ENCODE results near the gene RASSF7. TPM values are rescaled to one million over a fixed set of nuclear protein-coding genes. Genes with fewer than 3 reads are reported as not detected.
A peak's percentile ranks its signal among the peaks of the same experiment; 100 is the strongest.

The RASSF7 gene
- total and polyA plus RNA-seq, 9 donors: 4.7 to 163 (median 9.4) TPM; not detected in 1

DNA sequence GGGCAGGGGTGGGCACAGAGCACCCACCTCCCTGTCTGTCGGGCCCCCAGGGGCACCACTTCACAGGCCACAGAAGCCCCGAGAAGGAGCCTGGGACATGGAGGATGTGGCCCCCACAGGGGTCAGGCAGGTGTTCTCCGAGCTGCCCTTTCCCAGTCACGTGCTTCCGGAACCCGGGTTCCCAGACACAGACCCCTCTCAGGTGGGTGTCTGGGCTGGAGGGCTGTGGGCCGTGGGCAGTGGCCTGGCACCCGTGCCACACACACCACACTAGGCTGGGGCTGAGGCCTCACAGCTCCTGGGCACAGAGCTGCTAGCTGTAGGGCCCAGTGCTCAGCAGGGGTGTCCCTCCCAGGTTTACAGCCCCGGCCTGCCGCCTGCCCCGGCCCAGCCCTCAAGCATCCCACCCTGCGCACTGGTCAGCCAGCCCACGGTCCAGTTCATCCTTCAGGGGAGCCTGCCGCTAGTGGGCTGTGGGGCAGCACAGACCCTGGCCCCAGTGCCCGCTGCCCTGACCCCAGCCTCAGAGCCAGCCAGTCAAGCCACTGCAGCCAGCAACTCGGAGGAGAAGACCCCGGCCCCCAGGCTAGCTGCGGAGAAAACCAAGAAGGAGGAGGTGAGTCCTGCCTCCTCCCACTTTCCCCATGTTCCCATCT is 49.5 kb downstream of the RASSF7 start:
- DNase-seq: peak in 2 of 5 donors; percentile 24 to 25
- intact Hi-C loops (cut with DNase I): loop anchor here in 1 of 4 donors (10.0 kb wide), 1 partner anchor 65 kb away; no protein-coding TSS in a partner anchor
- 90 to 92% (median 91%) methylated on average over 18 of the region's 18 CpGs for WGBS, 3 donors

DNA sequence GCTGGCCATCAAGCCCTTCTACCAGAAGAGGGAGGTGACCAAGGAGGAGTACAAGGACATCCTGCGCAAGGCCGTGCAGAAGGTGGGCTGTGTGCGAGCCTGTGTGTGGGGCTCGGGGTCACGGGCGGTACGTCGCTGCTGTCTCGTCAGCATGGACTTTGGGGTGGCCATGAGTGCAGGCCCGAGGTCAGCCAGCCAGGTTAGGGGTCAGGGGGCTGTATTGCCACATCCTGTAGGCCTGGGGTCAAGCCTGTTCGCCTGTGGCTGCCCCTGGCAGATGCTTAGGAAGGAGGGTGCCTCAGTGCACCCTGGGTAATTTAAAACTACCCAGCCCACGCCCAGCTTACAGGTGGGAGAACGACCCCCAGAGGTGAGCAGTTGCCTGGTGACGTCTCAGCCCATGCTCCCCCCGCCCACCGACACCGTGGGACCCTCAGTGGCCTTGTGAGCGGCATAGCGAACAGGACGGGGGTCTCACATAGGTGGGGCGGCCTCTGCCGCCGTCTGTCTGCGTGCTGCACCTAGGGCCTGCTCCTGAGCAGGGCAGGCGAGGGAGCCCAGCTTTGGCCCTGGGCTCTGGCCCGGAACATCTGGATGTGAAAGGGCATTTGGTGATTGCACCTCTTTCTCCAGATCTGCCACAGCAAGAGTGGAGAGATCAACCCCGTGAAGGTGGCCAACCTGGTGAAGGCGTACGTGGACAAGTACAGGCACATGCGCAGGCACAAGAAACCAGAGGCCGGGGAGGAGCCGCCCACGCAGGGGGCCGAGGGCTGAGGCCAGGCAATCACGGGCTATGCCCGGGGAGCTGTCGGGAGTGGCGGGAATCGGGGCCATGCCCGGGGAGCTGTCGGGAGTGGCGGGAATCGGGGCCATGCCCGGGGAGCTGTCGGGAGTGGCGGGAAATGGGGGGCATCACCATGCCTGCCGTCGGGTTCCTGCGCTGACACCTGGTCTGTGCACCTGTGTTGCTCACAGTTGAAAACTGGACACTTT is 50.5 kb downstream of the RASSF7 start:
- Histone ChIP-seq H3K27ac (no peak overlapping the region), H3K4me3 (no peak overlapping the region), H3K36me3 (no peaks in the 10 kb centered on the region), H3K9me3 (no peaks in the 10 kb centered on the region), H3K4me1 (ENCODE audit: insufficient read depth) (peaks cover 8% of the 10 kb centered on the region), H3K27me3 (no peaks in the 10 kb centered on the region)
- TF ChIP-seq POLR2A (IDR thresholded peaks at IDR 0.05): no peak
- DNase-seq: peak in 1 of 5 donors; percentile 31
- 79 to 87% (median 81%) methylated on average over 47 to 49 of the region's 49 CpGs for WGBS, 3 donors
- intact Hi-C loops (cut with DNase I): loop anchor here in 1 of 4 donors (10.0 kb wide), 1 partner anchor 64 kb away; no protein-coding TSS in a partner anchor

More for the DNA sequence above, 49.5 kb downstream of the RASSF7 start:
- H3K27ac ChIP-seq: no peak overlapping the region
- no peaks in the 10 kb centered on the region for H3K9me3 ChIP-seq
- peaks cover 4% of the 10 kb centered on the region for H3K4me1 ChIP-seq (ENCODE audit: insufficient read depth)
- TF ChIP-seq CTCF (IDR thresholded peaks at IDR 0.05) (no peak), POLR2A (IDR thresholded peaks at IDR 0.05) (no peak), EP300 (IDR thresholded peaks at IDR 0.05) (no peak)
- no peak overlapping the region for H3K4me3 ChIP-seq
- no peaks in the 10 kb centered on the region for H3K36me3 ChIP-seq
- no peaks in the 10 kb centered on the region for H3K27me3 ChIP-seq

GRCh38 chr11:612201-612960 is 51.6 kb downstream of the RASSF7 start:
- no peak overlapping the region for H3K4me3 ChIP-seq
- H3K4me1 ChIP-seq (ENCODE audit: insufficient read depth): peaks cover 8% of the 10 kb centered on the region
- no peaks in the 10 kb centered on the region for H3K27me3 ChIP-seq
- no peaks in the 10 kb centered on the region for H3K9me3 ChIP-seq
- H3K36me3 ChIP-seq: no peaks in the 10 kb centered on the region
- intact Hi-C loops (cut with DNase I): loop anchor here in 1 of 4 donors (10.0 kb wide), 1 partner anchor 62 kb away; no protein-coding TSS in a partner anchor
- peak in 2 of 5 donors; percentile 44 to 47 for DNase-seq
- H3K27ac ChIP-seq: no peak overlapping the region
- no peak for TF ChIP-seq CTCF (IDR thresholded peaks at IDR 0.05)
- no peak for TF ChIP-seq EP300 (IDR thresholded peaks at IDR 0.05)
- no peak for TF ChIP-seq POLR2A (IDR thresholded peaks at IDR 0.05)
- 69 to 75% (median 71%) methylated on average over 27 of the region's 27 CpGs for WGBS, 3 donors

- Histone ChIP-seq H3K4me1 (ENCODE audit: insufficient read depth) (peaks cover 8% of the 10 kb centered on the region), H3K27me3 (no peaks in the 10 kb centered on the region), H3K36me3 (no peaks in the 10 kb centered on the region), H3K4me3 (no peak overlapping the region), H3K9me3 (no peaks in the 10 kb centered on the region), H3K27ac (no peak overlapping the region)
- TF ChIP-seq CTCF (IDR thresholded peaks at IDR 0.05): no peak
- no peak for TF ChIP-seq POLR2A (IDR thresholded peaks at IDR 0.05)
- no peak for TF ChIP-seq EP300 (IDR thresholded peaks at IDR 0.05)
- DNase-seq: no peak
- intact Hi-C loops (cut with DNase I): loop anchor here in 1 of 4 donors (10.0 kb wide), 1 partner anchor 62 kb away; no protein-coding TSS in a partner anchor
- WGBS, 3 donors: 87 to 92% (median 89%) methylated on average over 10 of the region's 10 CpGs
Observed at GRCh38 chr11:612961-613300, 52.2 kb downstream of the RASSF7 start.
